HG03442 (cell line): ENCODE measurements around the gene MEIS1.

Source experiments
- ATAC-seq: cut with Tn5 transposase; IDR thresholded peaks from one replicate; pipeline ENCODE4 v1.9.1; 2021; ENCODE audit warnings: mild to moderate bottlenecking, moderate library complexity; ENCODE audit not compliant: unreplicated experiment

Gene MEIS1

DNA sequence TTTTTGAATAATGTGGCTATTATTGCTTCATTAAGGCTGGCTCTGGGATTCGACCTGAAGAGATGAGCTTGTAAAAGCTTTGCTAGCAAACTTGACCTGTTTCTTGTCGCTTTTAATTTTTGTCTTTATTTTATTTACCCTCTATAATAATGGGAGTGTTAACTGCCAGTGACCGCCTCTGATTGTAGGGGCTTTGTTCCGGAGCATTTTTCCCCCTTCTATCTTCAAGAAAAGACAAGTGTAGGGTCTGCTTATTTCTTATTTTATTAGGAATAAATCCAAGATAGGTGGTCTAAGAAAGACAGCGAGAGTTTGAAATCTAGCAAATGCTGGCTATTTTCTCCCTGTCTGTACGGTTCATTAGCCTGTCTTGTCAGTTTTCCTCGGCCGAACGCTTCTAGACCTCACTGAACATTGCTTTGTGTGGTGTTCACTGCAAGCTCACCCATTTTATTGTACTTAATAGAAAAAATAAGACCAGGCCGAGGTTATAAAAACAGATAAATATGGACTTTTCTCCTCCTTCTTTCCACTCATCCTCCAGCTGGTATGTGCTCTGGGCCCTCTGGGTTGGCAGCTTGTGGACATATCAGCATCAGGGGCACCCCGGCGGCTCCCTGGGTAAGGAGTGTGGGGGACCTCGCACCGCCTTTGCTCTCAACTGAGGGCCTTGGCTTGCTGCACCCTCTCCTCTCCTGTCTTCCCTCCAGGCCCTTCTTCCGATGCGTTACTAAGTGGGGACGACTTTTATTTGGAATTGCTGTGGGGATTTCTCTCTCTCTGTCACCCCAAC lies 8.5 kb downstream of the MEIS1 start:
- ATAC-seq: no peak

DNA sequence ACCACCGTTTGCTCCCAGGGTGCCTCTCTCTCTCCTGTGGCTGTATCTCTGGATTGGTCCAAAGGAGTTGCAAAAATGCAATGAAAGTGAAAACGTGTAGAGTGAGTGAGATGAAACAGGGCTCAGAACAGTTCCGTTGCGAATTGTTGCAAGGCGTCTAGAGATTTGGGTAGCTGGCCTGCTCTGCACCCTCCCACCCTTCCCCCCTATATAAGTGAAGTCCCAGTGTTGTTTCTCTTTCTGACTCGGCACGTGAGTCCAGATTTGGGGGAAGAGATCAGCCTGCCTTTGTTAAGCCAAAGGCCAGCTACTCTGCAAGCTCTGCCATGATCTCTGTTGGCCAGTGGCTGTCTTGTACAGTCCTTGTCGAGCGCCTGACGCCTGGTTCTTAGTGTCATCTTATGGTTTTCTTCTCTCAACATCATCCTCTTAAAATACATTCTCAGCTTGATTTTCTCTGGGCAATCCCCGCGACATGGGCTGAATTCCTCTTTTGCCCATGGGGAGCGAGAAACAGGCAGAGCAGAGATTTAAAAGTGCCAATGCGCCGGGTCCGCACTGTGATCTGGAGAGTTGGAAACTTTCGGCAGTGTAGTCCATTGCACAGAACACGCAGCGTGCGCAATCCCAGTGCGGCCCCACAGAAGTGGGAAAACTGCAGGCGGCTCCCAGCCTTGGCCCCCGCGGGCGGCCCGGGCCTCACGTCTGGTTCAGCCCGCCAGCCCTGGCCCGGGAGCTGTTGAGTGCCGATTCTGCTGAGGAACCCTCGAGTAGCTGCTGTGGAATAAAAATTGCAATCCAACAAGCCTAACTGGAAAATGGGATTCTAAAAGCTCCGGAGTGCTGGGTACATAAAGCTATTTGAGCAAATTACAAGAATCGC lies 9.3 kb downstream of the MEIS1 start:
- ATAC-seq: no peak

DNA sequence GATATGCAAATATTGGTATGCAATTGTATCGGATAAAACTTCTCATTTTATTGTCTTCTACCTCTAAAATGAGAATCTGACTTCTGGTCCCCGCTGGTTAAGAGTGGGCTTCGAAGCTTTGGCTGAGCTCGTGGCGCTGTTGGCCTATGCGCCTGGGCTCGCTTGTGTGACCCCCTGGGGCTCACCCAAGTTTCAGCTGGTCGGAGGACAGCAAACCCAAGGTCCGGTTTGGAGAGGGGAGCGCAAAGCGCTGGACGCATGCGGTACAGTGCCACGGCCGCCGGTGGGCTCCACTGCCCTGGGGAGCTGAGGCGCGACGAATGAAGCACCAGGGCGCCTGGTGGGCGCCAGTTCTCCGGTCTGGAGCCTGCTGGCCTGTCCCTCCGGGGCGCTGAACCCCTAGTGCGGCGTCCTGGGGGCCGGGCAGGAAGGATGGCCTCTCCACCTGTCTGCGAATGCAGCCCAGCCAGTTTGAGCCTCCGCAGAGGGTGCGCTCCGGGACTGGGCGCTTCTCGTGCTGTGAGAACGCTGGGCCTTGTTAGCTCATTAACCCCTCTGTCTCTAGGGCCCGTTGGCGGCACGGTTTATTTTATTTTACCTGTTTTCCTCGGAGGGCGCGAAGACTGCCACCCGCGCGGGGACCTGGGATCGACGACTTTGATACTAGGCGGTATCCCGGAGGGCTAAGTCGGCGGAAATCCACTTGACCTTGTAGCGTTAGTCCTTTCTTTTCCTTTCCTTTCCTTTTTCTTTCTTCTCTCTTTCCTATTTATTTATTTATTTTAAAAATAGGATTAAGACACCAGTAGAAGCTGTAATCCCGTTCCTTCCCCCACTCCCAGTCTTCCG lies 10.4 kb downstream of the MEIS1 start:
- no peak for ATAC-seq

DNA sequence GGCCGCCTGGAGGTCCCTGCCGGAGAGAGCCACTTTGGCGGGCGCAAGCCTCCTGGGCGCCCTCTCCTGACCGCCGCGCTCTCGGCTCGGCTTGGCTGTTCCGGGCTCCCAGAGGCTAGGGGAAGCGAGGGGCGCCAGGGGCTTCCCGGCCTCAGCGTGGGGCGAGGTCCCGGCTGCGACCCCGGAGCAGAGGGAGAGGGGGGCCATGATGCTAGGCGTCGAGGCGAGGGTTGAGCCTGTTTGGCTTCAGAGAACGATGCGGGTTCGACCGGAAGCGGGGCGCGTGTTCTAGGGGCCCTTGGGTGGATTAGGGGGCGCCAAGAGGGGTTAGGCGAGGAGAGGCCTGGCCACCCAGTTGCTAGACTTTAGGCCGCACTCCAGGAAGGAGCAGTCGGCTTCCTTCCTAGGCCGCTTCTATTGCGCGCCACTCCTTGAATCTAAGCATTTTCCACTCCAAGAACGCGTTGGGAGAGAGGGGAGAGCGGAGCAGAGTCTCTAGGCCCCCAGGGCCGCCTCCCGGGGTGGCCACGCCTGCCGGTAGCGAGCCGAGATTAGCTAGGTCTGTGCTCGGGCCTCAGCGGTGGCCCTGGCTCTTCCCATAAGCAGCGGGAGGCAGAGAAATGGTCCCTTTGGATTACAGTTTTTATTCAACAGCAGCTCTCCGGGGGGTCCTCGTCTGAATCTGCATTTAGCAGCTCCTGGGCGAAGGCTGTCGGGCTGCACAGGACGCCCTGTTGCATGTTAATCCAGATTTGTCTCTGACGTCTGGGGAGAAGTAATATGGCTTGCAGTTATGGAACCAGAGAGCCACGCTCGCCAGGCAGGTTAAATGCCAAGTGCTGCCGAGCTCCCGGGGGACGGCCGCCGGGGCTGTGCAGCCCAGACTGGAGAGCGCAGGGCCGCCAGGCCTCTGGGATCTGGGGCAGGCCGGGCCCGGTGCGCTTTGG lies 11.3 kb downstream of the MEIS1 start:
- no peak for ATAC-seq

DNA sequence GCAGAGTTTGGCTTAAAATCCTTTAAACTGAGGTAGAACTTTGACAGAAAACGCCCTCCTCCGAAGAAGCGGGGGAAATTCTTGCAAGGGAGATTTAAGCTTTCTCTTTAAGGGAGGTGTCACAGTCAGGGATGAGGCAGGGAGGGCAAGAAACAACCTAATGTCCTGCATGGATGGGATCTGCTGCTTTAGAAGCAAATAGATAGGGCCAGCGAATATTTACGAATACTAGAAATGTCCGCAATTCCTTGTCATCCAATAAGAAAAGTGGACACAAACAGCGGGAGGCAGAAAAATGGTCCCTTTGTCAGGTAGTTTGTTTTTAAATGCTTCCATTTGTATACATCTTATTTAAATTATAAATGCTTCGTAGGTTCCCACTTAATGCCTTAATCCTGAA lies 12.0 kb downstream of the MEIS1 start:
- ATAC-seq: no peak

DNA sequence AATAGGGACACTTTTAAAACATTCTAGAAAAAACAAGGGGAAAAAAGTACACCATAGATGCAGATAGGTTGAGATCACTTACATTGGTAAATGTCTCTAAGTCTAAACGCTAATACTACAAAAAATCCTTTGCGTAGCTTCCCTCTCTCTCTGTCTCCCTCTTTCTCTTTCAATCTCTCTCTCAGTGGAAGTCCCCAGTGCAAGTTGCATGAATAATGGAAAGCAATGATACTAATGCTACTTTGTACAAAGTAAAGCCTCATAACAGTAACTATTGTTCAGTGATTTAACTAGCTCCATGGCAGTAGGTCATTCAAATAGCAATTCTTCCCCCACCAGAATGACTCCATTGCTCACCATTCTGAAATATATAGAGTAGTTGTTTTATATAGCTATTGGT lies 12.8 kb downstream of the MEIS1 start:
- ATAC-seq: no peak

DNA sequence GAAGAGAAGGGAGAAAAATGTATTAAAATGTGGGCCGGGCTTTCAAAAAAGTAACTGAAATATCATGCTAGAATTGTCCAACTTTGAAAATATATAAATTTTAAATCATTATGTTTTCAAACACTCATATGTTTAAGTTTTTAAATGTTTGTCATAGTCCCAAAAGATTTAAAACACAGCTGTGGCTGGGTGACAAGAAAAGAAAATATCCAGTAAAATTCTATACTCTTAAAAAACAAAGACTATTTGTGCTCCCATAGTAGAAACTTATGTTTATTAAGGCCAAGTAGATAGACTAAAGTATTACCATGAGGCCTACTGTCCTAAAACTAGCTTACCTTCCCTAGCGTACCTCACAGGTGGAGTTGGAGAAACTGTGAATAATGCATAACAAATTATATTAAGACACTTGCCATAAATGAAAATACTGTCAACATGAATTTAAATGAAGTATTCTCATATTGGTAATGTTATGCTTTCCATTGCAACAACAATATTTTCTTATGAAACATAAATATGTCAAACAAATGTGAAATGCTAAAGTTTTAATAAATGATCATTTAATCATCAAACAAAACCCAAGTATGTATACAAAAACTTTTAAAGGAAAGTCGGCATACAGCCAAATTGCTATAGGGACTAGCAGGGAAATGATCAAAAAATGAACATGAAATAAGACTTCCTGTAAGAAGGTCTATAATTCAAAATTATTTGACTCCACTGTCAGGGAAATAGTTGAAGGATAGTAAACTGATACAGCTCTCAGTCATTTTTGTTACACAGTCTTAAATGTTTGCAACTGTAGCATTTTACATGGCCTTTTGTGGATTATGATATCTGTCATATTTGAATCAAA lies 13.4 kb downstream of the MEIS1 start:
- no peak for ATAC-seq

DNA sequence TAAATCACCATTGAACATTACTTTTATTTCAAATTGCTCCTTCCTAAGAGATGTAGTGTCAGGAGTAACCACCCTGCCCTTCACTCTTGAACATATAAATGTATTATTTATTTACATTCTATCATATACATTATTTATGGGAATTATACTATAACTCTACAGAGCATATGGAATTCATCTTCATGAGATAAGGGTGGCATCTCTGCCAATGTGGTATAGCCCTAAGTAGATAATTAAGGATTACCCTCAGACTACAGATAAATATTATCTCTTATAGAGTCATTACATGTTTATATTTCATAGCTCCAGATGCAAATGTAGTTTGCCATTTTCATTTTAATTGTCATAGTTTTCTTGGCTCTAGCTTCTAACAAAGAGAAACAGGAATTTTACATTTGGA lies 17.3 kb downstream of the MEIS1 start:
- ATAC-seq: no peak

DNA sequence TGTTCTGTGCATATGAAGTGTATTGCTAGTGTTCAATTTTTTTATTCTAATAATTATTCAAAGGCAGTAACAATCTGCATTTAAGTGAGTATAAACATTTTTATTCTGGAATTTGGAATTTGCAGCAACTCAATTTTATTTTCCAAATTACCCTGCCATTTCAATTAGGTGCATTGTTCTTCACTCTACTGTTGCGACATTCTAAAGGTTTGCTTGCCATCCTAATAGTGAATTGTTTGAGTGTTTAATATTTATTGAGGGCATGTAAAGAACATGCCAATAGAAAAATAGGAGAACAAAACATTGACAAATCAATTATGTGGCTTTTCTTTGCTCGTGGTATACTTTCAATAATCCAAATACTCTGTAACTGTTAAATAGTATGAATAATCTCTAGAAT lies 18.0 kb downstream of the MEIS1 start:
- no peak for ATAC-seq

DNA sequence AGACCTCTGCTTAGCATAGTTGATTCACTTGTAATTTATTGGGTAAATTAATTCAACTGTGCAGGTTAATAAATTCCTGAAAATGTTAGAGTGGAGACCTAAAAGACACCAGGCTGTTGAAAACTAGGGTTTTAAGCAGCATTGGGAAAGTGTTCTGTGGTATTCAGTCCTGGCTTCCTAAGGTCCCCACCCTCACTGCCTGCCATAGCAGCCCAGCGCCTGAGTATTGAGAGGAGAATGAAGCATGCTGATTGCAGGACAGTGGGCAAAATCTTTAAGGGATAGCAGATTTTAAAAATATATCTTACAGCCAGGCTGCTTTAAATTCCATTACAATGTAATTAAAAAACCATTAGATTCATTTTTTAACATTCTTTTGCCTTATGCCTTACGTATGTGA lies 20.6 kb downstream of the MEIS1 start:
- no peak for ATAC-seq

DNA sequence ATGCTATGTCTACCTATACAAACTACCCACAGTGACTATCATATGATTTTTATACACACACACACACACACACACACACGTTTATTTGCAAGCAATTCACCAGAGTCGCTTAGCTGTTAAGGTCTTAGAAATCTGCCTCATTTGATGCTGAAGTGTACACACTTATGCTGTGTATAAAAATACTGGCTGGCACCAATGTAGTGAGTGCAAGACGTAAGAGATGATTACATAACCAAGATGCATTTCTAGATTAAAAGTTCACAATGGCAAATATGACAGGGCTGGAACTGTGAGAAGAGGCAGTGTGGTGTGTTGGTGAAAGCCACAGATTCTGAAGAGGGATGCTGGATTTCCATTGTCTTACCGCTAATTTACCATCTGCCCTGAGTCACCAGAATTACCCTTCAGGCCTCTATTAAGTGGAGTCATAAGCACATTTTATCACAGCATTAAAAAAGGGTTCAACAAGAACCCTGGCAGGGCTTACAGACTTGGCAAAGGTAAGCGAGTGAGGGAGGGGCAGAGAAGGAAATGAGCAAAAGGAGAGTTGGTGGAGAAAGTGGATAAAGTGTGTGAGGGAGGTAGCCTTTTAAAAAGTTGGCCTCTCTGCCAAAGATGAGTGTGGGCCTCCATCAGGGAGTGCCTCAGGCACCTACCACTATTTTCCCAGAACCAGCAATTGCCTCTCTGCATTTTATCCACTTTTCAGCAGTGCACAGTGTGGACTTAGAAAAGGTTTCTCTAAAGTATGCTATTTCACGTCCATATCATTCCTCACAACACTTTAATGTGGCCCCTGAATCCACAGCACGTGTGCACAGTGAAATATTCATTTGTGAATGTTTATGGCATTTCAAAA lies 21.5 kb downstream of the MEIS1 start:
- no peak for ATAC-seq

DNA sequence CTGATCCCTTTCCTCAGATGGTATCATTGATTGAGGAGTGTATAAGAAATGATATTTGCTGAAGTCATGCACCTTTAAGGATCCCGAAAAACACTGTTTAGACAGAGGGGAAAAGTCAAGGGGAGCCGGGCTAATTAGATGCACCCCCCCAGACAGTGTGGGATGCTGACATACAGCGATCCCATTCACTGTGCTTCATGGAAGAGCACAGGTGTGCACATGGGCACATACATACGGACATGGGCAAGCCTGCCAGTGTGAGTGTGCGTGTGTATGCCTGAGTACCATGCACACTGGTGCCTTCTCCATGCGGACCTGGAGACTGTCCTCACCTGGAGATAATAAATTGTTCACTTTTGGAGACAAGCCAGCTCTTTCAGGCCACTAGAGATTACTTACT lies 22.6 kb downstream of the MEIS1 start:
- no peak for ATAC-seq

DNA sequence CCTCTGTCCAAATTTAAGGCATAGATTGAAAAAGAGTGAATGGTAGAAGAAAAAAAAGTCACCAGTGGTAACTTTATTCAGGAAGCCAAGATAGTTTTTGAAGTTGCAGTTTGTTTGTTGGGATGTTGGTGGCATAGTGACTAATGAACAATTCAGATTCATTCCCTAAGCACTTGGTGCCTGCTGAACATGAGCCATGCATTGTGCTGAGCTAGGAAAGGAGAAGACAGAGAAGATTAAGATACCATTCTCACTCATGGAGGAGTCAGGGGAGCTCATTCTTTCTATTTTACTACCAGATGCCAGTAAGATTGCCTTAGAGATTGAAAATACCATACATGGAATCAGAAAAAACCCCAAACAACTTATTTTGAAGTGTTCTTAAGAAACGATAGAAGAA lies 25.1 kb downstream of the MEIS1 start:
- ATAC-seq: no peak

DNA sequence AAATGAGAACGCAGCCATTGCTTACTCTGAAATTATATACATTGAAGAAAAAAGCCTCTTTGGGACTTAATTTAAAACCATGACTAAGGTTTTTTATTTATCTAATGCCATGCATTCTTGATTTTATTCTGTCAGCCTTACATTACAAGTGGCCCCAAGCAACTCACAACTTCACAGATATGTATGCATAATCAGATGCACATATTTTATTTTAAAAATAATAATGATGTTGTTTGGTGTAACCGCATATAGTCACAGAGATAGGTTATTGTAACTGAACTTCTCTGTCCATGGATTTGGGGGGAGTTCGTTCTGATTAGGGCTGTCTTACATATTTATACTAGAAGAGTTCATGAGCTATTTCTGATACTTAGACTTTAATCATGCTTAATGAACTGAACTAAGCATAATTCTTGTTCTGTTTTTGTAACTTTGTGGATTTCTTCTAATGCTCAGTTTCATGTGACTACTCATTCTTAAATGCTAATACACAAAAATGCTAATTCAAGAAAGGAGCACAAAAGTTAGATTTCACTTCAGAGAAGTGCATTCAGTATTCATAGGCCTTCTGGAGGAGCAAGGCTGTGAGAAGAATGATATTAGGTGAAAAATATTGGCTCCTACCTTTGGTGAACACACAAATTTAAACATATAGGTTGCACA lies 26.2 kb downstream of the MEIS1 start:
- no peak for ATAC-seq

DNA sequence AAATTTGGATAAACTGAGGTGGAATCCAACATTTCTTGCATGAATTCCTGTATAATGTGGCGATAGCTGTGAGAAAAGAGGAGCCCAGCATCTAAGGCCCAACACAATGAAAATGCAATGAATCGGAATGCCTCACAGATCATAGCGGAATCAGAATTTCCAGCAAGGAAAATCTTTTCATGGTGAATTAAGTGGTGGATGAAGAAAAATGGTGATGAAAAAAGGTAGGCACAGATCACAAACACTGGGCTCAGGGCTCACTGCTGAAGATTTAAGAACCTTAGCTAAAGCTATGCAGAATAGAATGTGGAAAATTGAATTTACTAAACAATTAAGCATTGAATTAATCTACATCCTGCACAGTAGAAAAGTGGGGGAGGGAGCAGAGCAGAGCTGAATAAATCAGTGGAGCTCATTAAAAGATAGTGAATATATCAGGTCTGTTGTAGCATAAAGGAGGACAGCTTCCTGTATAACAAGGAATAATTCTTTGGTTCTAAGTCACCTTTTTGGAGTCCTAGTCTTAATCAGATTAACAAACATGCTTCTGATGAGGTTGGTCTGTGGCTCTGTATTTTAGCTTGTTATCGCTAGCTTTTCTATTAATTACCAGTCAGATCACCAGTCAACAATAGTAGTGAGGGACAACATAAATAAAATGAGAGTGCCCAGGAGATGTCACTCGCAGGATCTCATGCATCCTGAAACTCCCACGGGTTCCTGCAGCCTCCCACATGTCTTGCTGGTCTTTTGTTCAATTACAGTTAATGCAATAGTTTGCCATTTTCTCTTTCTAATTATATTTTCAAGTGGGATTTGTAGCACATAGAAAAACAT lies 27.0 kb downstream of the MEIS1 start:
- no peak for ATAC-seq

DNA sequence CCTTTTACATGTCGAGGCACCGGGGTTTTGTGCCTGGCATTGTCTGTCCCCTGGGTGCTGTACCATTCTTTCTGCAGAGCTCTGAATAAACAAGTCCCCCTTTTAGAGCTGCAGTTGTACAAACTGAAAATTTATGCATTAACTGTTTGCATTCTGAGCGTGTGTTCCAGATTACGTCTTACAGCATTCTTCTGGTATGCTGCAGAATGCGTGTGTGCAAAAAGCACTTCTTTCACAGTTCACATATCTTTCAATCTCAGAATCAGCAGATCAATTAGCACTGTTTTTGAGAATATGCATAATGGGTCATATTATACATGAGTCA lies 27.5 kb downstream of the MEIS1 start:
- ATAC-seq: no peak

DNA sequence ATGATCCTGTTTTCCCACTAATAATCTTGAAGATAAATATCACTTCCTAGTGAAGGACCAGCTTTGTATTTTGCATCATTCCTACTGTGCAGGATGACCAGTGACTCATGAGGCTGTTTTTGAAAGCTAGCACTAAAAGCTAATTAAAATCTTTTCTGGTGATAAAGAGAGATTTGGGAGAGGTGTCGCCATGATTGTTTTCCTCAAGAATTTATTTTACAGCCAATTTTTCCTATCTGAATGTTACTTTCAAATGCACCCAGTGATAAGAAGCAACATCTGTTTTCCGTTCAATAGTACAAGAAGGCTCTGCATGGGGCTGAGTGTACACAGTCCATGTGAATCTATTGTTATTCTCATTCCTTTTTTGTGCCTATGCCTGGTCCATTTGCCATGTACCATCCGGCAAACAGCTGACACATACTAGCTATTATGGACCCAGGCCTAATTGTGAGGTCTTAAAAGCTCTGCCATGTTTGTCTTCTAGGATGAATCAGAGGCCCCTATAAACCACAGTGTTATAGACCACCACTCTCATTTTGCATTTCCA lies 28.4 kb downstream of the MEIS1 start:
- no peak for ATAC-seq
